Neural cell (in vitro differentiated cells): ENCODE results near the gene NRSN2. TPM values are rescaled to one million over a fixed set of nuclear protein-coding genes. Genes with fewer than 3 reads are reported as not detected.

Experiments
- H2AFZ ChIP-seq: fragments of 200-600, 300-800 bp; sonication (generic), shearing (Covaris generic); 2 replicates; pipeline ENCODE4 v1.6.0; 2014; ENCODE audit warnings: low read depth, mild to moderate bottlenecking, antibody characterized with exemption, low read length, moderate library complexity
- H3F3A ChIP-seq: fragments of 200-600 bp; shearing (Covaris generic); 2 replicates; pipeline ENCODE4 v1.6.1; 2016; ENCODE audit warnings: mild to moderate bottlenecking, moderate library complexity, mixed read lengths, antibody characterized with exemption, low read length; ENCODE audit not compliant: insufficient read depth, poor library complexity, severe bottlenecking
- H3K27ac ChIP-seq: fragments of 200-600, 300-800 bp; sonication (generic), shearing (Covaris generic); 2 replicates; pipeline ENCODE4 v1.5.1; 2014; ENCODE audit warnings: mild to moderate bottlenecking, low read length, moderate library complexity
- H3K27me3 ChIP-seq: fragments of 300-800, 200-600 bp; sonication (generic), shearing (Covaris generic); 2 replicates; pipeline ENCODE4 v1.6.0; 2014; ENCODE audit warnings: mild to moderate bottlenecking, low read depth, low read length, moderate library complexity; ENCODE audit not compliant: insufficient read depth
- H3K36me3 ChIP-seq: fragments of 300-800, 200-600 bp; sonication (generic), shearing (Covaris generic); 2 replicates; pipeline ENCODE4 v1.5.1; 2014; ENCODE audit warnings: mild to moderate bottlenecking, antibody characterized with exemption, low read length, moderate library complexity; ENCODE audit not compliant: insufficient read depth
- H3K4me2 ChIP-seq: fragments of 300-800, 200-600 bp; sonication (generic), shearing (Covaris generic); 2 replicates; pipeline ENCODE4 v1.6.0; 2014; ENCODE audit warnings: mild to moderate bottlenecking, low read length
- H3K4me3 ChIP-seq: fragments of 300-800, 200-600 bp; sonication (generic), shearing (Covaris generic); 2 replicates; pipeline ENCODE4 v1.5.1; 2014; ENCODE audit warnings: mild to moderate bottlenecking, low read length, moderate library complexity
- H3K79me2 ChIP-seq: fragments of 200-600 bp; shearing (Covaris generic); replicated peaks from 2 replicates; pipeline ENCODE4 v1.6.0; 2014; ENCODE audit warnings: mild to moderate bottlenecking, low read length, moderate library complexity; ENCODE audit not compliant: insufficient read depth
- H3K9ac ChIP-seq: fragments of 300-800, 200-600 bp; sonication (generic), shearing (Covaris generic); 2 replicates; pipeline ENCODE4 v1.6.1; 2016; ENCODE audit warnings: mild to moderate bottlenecking, low read length, mixed read lengths
- H3K9me2 ChIP-seq: fragments of 200-600 bp; shearing (Covaris generic); 2 replicates; pipeline ENCODE4 v1.6.1; 2016; ENCODE audit warnings: mild to moderate bottlenecking, low read length, mixed read lengths; ENCODE audit not compliant: insufficient read depth
- H3K9me3 ChIP-seq: fragments of 200-600, 300-800 bp; sonication (generic), shearing (Covaris generic); 2 replicates; pipeline ENCODE4 v1.6.1; 2016; ENCODE audit warnings: mild to moderate bottlenecking, mixed run types, low read length, moderate library complexity, mixed read lengths
- H4K20me1 ChIP-seq: fragments of 200-600 bp; shearing (Covaris generic); 2 replicates; pipeline ENCODE4 v1.6.1; 2016; ENCODE audit warnings: mild to moderate bottlenecking, mixed run types; ENCODE audit not compliant: insufficient read depth
- CTCF ChIP-seq: fragments of 450-650 bp; IDR thresholded peaks from 2 replicates; pipeline ENCODE4 v1.5.1; 2014; ENCODE audit warnings: antibody characterized with exemption, mild to moderate bottlenecking, moderate library complexity; ENCODE audit not compliant: poor library complexity, severe bottlenecking
- EP300 ChIP-seq: fragments of 450-650 bp; conservative IDR thresholded peaks from 2 replicates; pipeline ENCODE4 v1.6.1; 2014; ENCODE audit warnings: antibody characterized with exemption, mild to moderate bottlenecking, moderate library complexity; ENCODE audit not compliant: poor library complexity, severe bottlenecking
- EZH2 ChIP-seq: fragments of 200-600, 300-800 bp; shearing (Covaris generic), sonication (generic); IDR thresholded peaks from 2 replicates; pipeline ENCODE4 v1.6.1; 2014; ENCODE audit warnings: antibody characterized with exemption, low read length, borderline replicate concordance, mild to moderate bottlenecking; ENCODE audit not compliant: insufficient read depth, poor library complexity, severe bottlenecking
- MXI1 ChIP-seq: fragments of 450-650 bp; conservative IDR thresholded peaks from 2 replicates; pipeline ENCODE4 v1.6.1; 2014; ENCODE audit warnings: antibody characterized with exemption, mild to moderate bottlenecking; ENCODE audit not compliant: poor library complexity, severe bottlenecking
- POLR2AphosphoS5 ChIP-seq: IDR thresholded peaks from 2 replicates; pipeline ENCODE4 v1.6.1; 2012
- RAD21 ChIP-seq: fragments of 450-650 bp; conservative IDR thresholded peaks from 2 replicates; pipeline ENCODE4 v1.6.1; 2014; ENCODE audit warnings: antibody characterized with exemption, mild to moderate bottlenecking, moderate library complexity
- REST ChIP-seq: IDR thresholded peaks from 2 replicates; pipeline ENCODE4 v1.6.1; 2012; ENCODE audit warnings: borderline replicate concordance
- SMC3 ChIP-seq: fragments of 450-650 bp; conservative IDR thresholded peaks from 2 replicates; pipeline ENCODE4 v1.6.1; 2014; ENCODE audit warnings: antibody characterized with exemption, mild to moderate bottlenecking, moderate library complexity; ENCODE audit not compliant: poor library complexity
- TAF1 ChIP-seq: IDR thresholded peaks from 2 replicates; pipeline ENCODE4 v1.6.1; 2012; ENCODE audit warnings: low read depth
- polyA plus RNA-seq: library from polyadenylated mRNA; depleted of rRNA; stranded (reverse); fragments of >200 nt; gene quantifications from 2 replicates; pipeline ENCODE4 v1.2.3, GENCODE V29; 2014

The NRSN2 gene
- polyA plus RNA-seq, 1 donor from 2014 or later: 19.6 TPM

- Histone ChIP-seq H3K36me3 (no peaks in the 10 kb centered on the region), H3K9ac (no peak overlapping the region), H3F3A (peaks cover 3% of the 10 kb centered on the region), H3K27ac (no peak overlapping the region), H3K9me2 (no peaks in the 10 kb centered on the region), H3K79me2 (no peaks in the 10 kb centered on the region), H4K20me1 (no peaks in the 10 kb centered on the region), H3K4me3 (no peak overlapping the region), H3K9me3 (no peaks in the 10 kb centered on the region), H3K27me3 (no peaks in the 10 kb centered on the region), H2AFZ (no peak overlapping the region), H3K4me2 (no peak overlapping the region)
- TF ChIP-seq EZH2 (no peak), POLR2AphosphoS5 (no peak), SMC3 (no peak), CTCF (no peak), RAD21 (no peak)
Measured at GRCh38 chr20:401682-402495, 55.0 kb downstream of the NRSN2 start.

GRCh38 chr20:402496-402885 lies 55.6 kb downstream of the NRSN2 start:
- no peak overlapping the region for H3K9ac ChIP-seq
- H3K27me3 ChIP-seq: no peaks in the 10 kb centered on the region
- H3K4me2 ChIP-seq: no peak overlapping the region
- no peaks in the 10 kb centered on the region for H3K9me3 ChIP-seq
- no peaks in the 10 kb centered on the region for H3K36me3 ChIP-seq
- peaks cover 5% of the 10 kb centered on the region for H3F3A ChIP-seq
- peaks cover 3% of the 10 kb centered on the region for H3K79me2 ChIP-seq
- TF ChIP-seq CTCF (no peak), RAD21 (no peak), EZH2 (no peak), EP300 (no peak), MXI1 (no peak), SMC3 (no peak), TAF1 (no peak), REST (no peak), POLR2AphosphoS5 (no peak)
- no peak overlapping the region for H2AFZ ChIP-seq
- H4K20me1 ChIP-seq: no peaks in the 10 kb centered on the region
- H3K9me2 ChIP-seq: no peaks in the 10 kb centered on the region
- no peak overlapping the region for H3K4me3 ChIP-seq
- no peak overlapping the region for H3K27ac ChIP-seq
